ENCODE data around the gene PTPN2. TPM values are rescaled to one million over a fixed set of nuclear protein-coding genes. Genes with fewer than 3 reads are reported as not detected.
"Not testable (repeated sequence)": the region's sequence is repeated elsewhere in the genome, so short reads cannot be mapped to it uniquely, and the experiment has no call there.

The PTPN2 gene
- total and polyA plus RNA-seq, 12 donors: 13.1 to 60.4 (median 31.2) TPM

GRCh38 chr18:12879840-12880540, 4.0 kb downstream of the PTPN2 start:
- H3K4me1 ChIP-seq (replicated peaks in 1 of 2): peaks cover 5 to 35% of the 10 kb centered on the region in 2 donors
- DNase-seq: peak in 2 of 7 donors; percentile 29 to 46
- intact Hi-C loops (cut with DNase I): no loop called here
- H3K27me3 ChIP-seq: no peaks in the 10 kb centered on the region
- 70 to 79% (median 74%) methylated on average over 8 of the region's 8 CpGs for WGBS, 4 donors
- H3K36me3 ChIP-seq (replicated peaks in 1 of 2): no peaks in the 10 kb centered on the region
- peak overlapping the region in 2 of 5 donors; percentile 39 to 74 for H3K27ac ChIP-seq
- TF ChIP-seq POLR2A (IDR thresholded peaks at IDR 0.05) (no peak), CTCF (IDR thresholded peaks at IDR 0.05) (no peak)
- H3K9me3 ChIP-seq (replicated peaks in 1 of 3): no peaks in the 10 kb centered on the region
- H3K4me3 ChIP-seq: no peak overlapping the region

- H3K4me3 ChIP-seq; H3K4me1 ChIP-seq (replicated peaks in 1 of 2); DNase-seq; H3K36me3 ChIP-seq (replicated peaks in 1 of 2); H3K27ac ChIP-seq; H3K9me3 ChIP-seq (replicated peaks in 1 of 3); intact Hi-C loops (cut with DNase I); H3K27me3 ChIP-seq: not testable (repeated sequence)
- WGBS, 4 donors: 33 to 50% (median 44%) methylated on average over 1 to 2 of the region's 2 CpGs; no CpG with 5 or more reads in 1 of the 4 donors
Measured at GRCh38 chr18:12874992-12875391, 9.0 kb downstream of the PTPN2 start.

DNA sequence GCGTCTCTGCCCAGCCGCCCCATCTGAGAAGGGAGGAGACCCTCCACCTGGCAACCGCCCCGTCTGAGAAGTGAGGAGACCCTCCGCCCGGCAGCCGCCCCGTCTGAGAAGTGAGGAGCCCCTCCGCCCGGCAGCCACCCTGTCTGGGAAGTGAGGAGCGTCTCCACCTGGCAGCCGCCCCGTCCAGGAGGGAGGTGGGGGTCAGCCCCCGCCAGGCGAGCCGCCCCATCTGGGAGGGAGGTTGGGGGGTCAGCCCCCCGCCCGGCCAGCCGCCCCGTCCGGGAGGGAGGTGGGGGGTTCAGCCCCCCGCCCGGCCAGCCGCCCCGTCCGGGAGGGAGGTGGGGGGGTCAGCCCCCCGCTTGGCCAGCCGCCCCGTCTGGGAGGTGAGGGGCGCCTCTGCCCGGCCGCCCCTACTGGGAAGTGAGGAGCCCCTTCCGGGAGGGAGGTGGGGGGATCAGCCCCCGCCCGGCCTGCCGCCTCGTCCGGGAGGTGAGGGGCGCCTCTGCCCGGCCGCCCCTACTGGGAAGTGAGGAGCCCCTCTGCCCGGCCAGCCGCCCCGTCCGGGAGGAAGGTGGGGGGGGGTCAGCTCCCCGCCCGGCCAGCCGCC, 10.0 kb downstream of the PTPN2 start:
- DNase-seq; H3K27me3 ChIP-seq; H3K9me3 ChIP-seq (replicated peaks in 1 of 3); H3K4me1 ChIP-seq (replicated peaks in 1 of 2); H3K4me3 ChIP-seq; H3K36me3 ChIP-seq (replicated peaks in 1 of 2); intact Hi-C loops (cut with DNase I); H3K27ac ChIP-seq: not testable (repeated sequence)
- 94 to 96% methylated on average over 5 to 47 of the region's 48 CpGs; no CpG with 5 or more reads in 2 of the 4 donors for WGBS, 4 donors

DNA sequence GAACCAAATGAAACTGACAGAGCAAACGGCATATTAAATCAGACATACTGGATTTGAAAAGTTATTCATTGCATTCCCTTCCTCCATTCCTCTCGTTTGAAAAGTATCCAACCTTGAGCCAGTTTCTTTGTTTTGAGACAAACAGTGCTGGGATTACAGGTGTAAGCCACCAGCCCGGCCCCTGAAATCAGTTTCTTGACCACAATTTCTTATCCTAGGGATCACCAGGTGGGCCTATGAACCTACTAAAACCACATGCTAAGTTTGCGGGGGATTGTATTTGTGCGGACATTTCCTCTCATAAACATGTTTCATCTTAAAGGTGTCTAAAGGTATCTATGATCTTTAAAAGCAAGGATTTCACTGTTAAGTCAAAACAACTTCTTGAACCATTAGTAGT, 11.6 kb downstream of the PTPN2 start:
- H3K9me3 ChIP-seq (replicated peaks in 1 of 3): no peaks in the 10 kb centered on the region
- no peaks in the 10 kb centered on the region for H3K27me3 ChIP-seq
- H3K4me1 ChIP-seq (replicated peaks in 1 of 2): no peaks in the 10 kb centered on the region
- DNase-seq: no peak
- intact Hi-C loops (cut with DNase I): no loop called here
- H3K27ac ChIP-seq: no peak overlapping the region
- H3K4me3 ChIP-seq: no peak overlapping the region
- 61 to 75% (median 71%) methylated on average over 5 of the region's 5 CpGs for WGBS, 4 donors
- no peaks in the 10 kb centered on the region for H3K36me3 ChIP-seq (replicated peaks in 1 of 2)
- TF ChIP-seq POLR2A (IDR thresholded peaks at IDR 0.05): no peak

GRCh38 chr18:12868576-12868975, 15.5 kb downstream of the PTPN2 start:
- Histone ChIP-seq H3K27ac (no peak overlapping the region), H3K27me3 (no peaks in the 10 kb centered on the region), H3K4me1 (replicated peaks in 1 of 2) (peaks cover 0 to 10% of the 10 kb centered on the region in 2 donors), H3K36me3 (replicated peaks in 1 of 2) (no peaks in the 10 kb centered on the region), H3K4me3 (no peak overlapping the region), H3K9me3 (replicated peaks in 1 of 3) (no peaks in the 10 kb centered on the region)
- 97 to 98% (median 97%) methylated on average over 12 of the region's 12 CpGs for WGBS, 4 donors
- TF ChIP-seq POLR2A (IDR thresholded peaks at IDR 0.05): no peak
- no peak for TF ChIP-seq CTCF (IDR thresholded peaks at IDR 0.05)
- DNase-seq: no peak
- intact Hi-C loops (cut with DNase I): no loop called here
